ENCODE results near the gene NSF.

NSF gene

GRCh38 chr17:46717999-46718398, 127.5 kb downstream of the NSF start:
- no peak for DNase-seq (ENCODE audit: low read depth)

- DNase-seq (ENCODE audit: low read depth) = no peak
These were observed 129.4 kb downstream of the NSF start for GRCh38 chr17:46719891-46720290.

GRCh38 chr17:46720408-46720807, 129.9 kb downstream of the NSF start:
- DNase-seq (ENCODE audit: low read depth) = no peak

GRCh38 chr17:46722662-46723285, 132.3 kb downstream of the NSF start:
- no peak for DNase-seq (ENCODE audit: low read depth)

- DNase-seq (ENCODE audit: low read depth) = no peak
These were observed 135.7 kb downstream of the NSF start for GRCh38 chr17:46726206-46726605.

- no peak for DNase-seq (ENCODE audit: low read depth)
These were observed 137.3 kb downstream of the NSF start for GRCh38 chr17:46727572-46728348.

GRCh38 chr17:46730026-46730425, 139.6 kb downstream of the NSF start:
- no peak for DNase-seq (ENCODE audit: low read depth)

- no peak for DNase-seq (ENCODE audit: low read depth)
These were observed 140.2 kb downstream of the NSF start for GRCh38 chr17:46730679-46731078.

GRCh38 chr17:46732160-46732559, 141.7 kb downstream of the NSF start:
- no peak for DNase-seq (ENCODE audit: low read depth)

- no peak for DNase-seq (ENCODE audit: low read depth)
These were observed 142.4 kb downstream of the NSF start for GRCh38 chr17:46732754-46733398.

GRCh38 chr17:46733837-46734475, 143.5 kb downstream of the NSF start:
- no peak for DNase-seq (ENCODE audit: low read depth)

- no peak for DNase-seq (ENCODE audit: low read depth)
These were observed 145.6 kb downstream of the NSF start for GRCh38 chr17:46736100-46736499.

GRCh38 chr17:46737326-46737725, 146.9 kb downstream of the NSF start:
- DNase-seq (ENCODE audit: low read depth) = no peak

GRCh38 chr17:46738544-46738943, 148.1 kb downstream of the NSF start:
- DNase-seq (ENCODE audit: low read depth) = no peak

- no peak for DNase-seq (ENCODE audit: low read depth)
These were observed 149.5 kb downstream of the NSF start for GRCh38 chr17:46739982-46740381.

GRCh38 chr17:46741122-46741730, 150.8 kb downstream of the NSF start:
- DNase-seq (ENCODE audit: low read depth) = no peak

- no peak for DNase-seq (ENCODE audit: low read depth)
These were observed 152.2 kb downstream of the NSF start for GRCh38 chr17:46742565-46743270.

- DNase-seq (ENCODE audit: low read depth) = no peak
These were observed 154.0 kb downstream of the NSF start for GRCh38 chr17:46744441-46744840.

- no peak for DNase-seq (ENCODE audit: low read depth)
These were observed 154.9 kb downstream of the NSF start for GRCh38 chr17:46745376-46745775.

GRCh38 chr17:46751425-46751824, 161.0 kb downstream of the NSF start:
- DNase-seq (ENCODE audit: low read depth) = no peak

GRCh38 chr17:46753776-46754175, 163.3 kb downstream of the NSF start:
- DNase-seq (ENCODE audit: low read depth) = no peak
